GM18907 (cell line): ENCODE results near the gene ST14.
"Not testable (repeated sequence)": the region's sequence is repeated elsewhere in the genome, so short reads cannot be mapped to it uniquely, and the experiment has no call there.

Source experiments
- ATAC-seq: cut with Tn5 transposase; IDR thresholded peaks from one replicate; pipeline ENCODE4 v1.9.1; 2021; ENCODE audit warnings: mild to moderate bottlenecking, moderate library complexity; ENCODE audit not compliant: unreplicated experiment

Gene ST14

DNA sequence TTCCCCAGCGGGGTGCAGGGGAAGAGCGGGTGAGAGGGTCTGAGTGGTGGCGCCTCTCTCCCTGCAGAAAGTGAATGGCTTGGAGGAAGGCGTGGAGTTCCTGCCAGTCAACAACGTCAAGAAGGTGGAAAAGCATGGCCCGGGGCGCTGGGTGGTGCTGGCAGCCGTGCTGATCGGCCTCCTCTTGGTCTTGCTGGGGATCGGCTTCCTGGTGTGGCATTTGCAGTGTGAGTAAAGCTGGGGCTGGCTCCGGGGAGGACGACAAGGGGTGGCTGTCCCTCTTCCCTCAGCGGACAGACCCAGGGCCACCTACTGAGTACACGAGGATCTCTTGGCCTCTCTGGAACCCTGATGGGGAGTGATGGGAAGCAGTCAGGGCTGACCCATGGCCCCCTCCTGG, 28.5 kb downstream of the ST14 start:
- no peak for ATAC-seq

DNA sequence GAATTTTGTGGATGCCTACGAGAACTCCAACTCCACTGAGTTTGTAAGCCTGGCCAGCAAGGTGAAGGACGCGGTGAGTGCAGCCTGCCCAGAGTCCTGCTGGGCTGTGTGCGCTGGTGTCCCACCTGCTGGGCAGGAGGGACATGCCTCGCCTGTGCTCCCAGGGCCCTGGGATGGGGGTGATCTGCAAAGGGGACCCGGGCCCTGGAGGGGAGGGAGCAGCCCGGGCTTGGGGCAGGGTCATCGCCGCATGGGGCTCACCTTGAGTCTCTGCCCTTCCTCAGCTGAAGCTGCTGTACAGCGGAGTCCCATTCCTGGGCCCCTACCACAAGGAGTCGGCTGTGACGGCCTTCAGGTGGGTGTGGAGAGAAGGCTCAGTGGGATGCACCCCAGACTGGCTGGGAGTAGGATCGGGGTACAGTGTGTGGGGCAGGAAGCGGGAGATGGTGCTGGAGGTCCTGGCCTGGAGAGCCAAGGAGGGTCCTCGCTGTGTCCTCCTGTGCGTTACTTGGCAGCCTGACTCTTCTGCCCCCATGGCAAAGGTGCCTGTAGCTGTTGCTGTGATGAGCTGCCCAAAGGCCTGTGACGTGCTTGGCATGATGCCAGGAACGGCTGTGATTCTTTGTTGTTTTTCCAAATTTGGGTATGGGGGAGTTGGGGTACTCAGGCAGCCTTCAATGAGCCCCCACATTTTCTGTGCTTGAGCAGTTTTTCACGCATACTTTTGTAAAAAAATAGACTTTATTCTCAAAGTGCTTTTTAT, 29.2 kb downstream of the ST14 start:
- ATAC-seq: no peak

DNA sequence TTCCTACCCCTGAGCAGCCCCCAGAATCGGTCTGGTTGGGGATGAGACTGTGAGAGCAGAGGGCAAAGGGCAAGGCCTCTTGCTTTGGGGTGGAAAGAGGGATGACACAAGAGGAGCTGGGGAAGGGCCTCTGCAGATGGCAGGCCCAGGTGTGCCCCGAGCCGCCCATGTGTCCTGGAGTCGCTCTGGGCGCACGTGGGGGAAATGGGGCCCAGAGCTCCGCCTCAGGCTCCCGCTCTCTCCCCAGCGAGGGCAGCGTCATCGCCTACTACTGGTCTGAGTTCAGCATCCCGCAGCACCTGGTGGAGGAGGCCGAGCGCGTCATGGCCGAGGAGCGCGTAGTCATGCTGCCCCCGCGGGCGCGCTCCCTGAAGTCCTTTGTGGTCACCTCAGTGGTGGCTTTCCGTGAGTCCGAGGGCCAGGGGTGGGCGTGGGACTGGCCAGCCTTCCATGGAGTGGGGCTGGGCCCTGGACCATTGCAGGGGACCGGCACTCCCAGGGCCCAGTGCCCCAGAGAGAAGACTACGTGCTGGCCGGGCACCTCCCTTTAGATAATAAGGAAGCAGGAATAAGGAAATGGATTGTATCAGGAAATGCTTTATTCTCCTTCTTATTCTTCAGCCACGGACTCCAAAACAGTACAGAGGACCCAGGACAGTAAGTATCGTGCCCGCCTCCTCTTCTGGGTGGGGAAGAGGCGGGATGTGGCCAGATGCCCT, 30.1 kb downstream of the ST14 start:
- ATAC-seq: no peak

DNA sequence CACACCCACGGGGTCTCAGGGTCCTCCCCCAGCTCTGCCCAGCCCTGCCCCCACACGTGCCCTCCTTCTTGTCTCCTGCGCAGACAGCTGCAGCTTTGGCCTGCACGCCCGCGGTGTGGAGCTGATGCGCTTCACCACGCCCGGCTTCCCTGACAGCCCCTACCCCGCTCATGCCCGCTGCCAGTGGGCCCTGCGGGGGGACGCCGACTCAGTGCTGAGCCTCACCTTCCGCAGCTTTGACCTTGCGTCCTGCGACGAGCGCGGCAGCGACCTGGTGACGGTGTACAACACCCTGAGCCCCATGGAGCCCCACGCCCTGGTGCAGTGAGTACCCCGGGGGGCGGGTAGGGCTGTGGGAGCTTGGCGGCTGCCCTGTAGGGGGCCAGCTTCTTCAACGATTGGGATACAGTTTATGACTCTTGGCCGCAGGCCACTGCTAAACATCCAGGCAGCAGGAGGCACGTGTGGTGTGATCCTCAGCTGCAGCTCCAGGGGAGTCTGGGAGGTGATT, 30.8 kb downstream of the ST14 start:
- no peak for ATAC-seq

DNA sequence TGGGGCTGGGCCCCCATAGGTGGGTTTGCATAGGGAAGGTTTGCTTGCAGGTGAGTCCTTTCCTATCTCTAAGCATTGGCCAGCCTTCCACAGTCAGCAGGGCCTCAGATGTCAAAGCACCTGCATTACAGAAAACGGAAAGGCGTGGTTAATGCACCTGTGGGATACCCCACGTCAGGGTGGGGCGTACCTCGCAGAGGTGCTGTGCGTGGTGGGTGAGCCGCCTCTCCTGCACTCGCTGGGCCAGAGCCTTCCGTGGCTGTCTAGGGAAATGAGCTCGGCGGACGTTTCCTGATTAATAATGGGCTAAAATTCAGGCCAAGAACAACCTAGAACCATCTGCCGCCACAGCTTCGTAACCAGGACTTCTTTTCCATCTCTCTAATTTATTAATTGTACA, 32.3 kb downstream of the ST14 start:
- no peak for ATAC-seq

DNA sequence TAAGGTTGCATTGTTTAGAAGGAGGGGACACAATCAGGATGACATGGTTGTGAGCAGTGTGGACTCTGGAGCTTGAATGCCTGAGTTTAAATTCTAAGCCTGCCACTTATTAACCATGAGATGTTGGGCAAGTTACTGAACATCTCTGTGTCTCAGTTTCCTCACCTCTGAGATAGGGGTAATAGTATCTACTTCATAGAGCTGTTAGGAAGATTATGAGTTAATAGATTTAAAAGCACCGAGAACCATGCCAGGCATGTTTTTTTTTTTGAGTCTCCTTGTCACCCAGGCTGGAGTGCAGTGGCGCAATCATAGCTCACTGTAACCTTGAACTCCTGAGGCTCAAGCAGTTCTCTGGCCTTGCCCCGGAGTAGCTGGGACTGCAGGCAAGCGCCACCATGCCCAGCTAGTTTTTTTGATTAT, 33.3 kb downstream of the ST14 start:
- ATAC-seq: no peak

DNA sequence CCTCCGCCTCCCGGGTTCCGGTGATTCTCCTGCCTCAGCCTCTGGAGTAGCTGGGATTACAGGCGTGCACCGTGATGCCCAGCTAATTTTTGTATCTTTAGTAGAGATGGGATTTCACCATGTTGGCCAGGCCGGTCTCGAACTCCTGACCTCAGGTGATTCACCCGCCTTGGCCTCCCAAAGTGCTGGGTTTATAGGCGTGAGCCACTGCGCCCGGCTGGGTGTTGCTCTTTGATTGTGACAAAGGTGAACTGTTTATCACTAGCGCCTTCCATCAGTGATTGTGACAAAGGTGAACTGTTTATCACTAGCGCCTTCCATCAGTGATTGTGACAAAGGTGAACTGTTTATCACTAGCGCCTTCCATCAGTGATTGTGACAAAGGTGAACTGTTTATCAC, 34.0 kb downstream of the ST14 start:
- not testable (repeated sequence) for ATAC-seq

DNA sequence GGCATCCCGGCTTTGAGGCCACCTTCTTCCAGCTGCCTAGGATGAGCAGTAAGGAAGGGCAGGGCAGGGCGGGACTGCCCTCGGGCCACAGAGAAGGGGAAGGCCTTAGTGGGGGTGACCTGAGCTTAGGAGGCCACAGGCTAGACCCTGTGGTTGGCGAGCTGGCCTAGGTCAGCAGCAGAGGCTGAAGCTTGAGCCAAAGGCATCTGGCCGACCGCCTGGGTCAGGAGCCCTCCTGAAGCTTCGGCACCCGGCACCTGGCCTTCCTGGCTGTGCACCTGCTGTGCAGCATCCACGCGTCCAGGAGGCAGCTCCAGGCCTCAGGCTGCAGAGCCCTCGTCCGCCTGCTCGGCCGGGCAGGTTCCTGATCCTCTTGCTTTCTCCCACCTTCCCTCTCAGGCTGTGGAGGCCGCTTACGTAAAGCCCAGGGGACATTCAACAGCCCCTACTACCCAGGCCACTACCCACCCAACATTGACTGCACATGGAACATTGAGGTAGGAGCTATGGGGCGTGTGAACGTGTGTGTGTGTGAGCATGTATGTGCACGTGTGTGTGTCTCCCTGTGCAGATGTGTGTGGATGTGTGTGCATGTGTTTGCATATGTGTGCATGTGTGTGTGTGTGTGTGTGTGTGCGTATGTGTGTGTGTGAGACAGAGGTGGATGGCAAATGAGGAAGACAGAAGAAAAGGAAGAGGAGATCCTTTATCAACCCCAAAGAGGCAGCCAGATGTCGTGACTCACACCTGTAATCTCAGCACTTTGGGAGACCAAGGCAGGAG, 34.9 kb downstream of the ST14 start:
- no peak for ATAC-seq

DNA sequence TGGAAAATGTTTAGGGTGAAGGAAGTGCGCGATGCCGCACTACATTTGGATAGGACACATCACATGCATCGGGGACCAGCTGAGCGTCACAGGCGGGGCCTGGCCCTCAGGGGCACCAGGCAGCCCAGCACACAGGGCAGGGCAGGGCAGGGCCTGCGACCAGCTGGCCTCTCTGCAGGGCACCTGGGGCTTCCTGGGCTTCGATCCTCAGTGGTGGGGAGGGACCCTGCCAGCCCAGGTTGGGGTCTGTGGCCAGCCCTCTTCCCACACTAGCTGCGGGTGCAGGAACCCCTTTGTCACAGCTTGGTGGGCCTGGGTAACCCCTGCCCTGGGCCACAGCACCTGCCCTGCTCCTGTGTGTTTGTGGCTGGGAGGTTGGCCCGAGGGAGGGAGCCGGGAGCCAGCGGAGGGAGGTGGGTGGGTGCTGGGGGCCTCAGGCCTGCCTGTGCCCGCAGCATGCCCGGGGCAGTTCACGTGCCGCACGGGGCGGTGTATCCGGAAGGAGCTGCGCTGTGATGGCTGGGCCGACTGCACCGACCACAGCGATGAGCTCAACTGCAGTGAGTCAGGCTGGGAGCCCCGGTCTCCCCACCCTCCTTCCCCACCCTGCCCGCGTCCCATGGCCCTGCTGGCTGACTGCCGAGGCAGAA, 37.9 kb downstream of the ST14 start:
- ATAC-seq: no peak

DNA sequence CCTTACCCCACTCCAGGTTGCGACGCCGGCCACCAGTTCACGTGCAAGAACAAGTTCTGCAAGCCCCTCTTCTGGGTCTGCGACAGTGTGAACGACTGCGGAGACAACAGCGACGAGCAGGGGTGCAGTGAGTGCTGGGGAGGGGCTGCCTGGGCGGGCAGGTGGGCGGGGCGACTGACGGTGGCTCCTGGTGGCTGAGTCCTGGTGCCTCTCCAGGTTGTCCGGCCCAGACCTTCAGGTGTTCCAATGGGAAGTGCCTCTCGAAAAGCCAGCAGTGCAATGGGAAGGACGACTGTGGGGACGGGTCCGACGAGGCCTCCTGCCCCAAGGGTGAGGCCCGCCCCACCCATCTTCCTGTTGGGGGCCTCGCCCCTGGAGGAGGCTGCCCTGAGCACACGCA, 38.7 kb downstream of the ST14 start:
- ATAC-seq: no peak

DNA sequence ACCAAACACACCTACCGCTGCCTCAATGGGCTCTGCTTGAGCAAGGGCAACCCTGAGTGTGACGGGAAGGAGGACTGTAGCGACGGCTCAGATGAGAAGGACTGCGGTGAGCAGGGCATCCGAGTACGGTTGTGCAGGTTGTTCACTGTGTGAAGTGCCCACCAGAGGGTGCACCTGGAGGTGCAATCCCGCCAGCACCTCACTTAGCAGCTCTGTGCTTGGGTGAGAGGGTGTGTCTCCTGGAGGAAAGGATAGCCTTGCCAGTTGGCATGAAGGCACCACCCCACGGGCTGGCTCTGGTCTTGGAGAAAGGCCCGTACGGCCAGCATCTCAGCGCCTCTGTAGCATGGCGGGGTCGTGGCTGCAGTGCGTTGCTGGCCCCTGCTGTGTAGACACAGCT, 39.4 kb downstream of the ST14 start:
- no peak for ATAC-seq

DNA sequence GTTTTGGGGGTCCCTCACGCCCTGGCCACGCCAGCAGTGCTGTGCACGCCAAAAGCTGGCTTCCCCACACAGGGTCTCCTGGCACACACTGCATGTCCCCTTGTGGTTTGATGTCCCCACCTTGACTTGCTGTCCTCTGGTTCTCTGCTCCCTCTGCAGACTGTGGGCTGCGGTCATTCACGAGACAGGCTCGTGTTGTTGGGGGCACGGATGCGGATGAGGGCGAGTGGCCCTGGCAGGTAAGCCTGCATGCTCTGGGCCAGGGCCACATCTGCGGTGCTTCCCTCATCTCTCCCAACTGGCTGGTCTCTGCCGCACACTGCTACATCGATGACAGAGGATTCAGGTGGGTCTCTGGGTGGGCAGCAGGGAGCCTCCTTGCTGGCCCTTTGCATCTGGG, 40.2 kb downstream of the ST14 start:
- no peak for ATAC-seq

DNA sequence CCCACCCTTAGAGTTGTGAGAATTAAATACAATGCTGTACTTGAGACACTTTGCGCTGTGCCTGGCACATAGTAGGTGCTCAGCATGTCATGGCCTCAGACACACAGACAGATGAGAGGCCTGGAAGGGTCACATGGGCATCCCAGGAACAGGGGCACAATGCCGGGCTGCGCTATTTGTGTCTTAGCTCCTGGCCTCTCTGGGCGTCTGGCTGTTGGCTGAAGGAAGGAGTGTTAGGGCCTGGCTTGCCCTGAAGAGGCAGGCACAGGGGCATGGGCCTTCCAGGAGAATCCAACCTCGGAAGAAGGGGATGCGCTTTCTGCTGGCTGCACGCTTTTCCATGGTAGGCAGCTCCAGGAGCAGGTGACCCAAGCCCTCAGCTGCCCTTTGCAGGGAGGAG, 41.4 kb downstream of the ST14 start:
- no peak for ATAC-seq

DNA sequence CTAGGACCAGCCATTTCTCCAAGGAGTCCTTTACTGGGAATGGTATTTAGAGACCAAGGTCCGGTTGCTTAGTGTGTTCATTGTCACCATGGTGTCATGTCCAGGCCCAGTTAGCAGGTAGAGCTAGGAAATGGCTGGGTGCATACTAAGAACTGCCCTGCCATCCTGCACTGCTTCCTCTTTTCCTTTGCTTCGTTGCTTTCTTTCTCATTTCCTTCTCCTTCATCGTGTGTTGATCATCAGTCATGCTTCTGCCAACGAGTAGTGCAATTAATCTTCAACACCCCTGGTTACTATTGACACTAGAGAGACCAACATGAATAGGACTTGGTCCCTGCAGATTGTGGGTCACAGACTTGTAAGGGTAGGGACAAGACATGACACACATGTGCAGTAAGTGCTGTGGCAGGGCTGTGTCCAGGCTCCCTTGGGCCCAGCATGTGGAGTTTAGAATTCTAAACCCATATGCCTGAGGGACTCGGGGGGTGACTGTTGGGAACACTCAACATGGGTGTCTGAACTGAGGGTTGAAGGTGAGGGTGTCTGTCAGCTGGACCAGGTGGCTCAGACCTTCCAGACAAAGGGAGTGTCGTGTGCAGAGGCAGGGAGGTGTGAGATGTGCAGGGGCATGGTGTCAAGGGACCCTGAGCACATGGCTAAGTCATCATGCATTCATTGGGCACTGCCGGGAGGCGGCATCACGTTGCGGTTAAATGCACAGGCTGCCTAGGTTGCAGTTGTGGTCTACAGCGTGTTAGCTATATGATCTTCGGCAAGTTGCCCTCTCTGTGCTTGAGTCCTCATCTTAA, 42.6 kb downstream of the ST14 start:
- no peak for ATAC-seq

DNA sequence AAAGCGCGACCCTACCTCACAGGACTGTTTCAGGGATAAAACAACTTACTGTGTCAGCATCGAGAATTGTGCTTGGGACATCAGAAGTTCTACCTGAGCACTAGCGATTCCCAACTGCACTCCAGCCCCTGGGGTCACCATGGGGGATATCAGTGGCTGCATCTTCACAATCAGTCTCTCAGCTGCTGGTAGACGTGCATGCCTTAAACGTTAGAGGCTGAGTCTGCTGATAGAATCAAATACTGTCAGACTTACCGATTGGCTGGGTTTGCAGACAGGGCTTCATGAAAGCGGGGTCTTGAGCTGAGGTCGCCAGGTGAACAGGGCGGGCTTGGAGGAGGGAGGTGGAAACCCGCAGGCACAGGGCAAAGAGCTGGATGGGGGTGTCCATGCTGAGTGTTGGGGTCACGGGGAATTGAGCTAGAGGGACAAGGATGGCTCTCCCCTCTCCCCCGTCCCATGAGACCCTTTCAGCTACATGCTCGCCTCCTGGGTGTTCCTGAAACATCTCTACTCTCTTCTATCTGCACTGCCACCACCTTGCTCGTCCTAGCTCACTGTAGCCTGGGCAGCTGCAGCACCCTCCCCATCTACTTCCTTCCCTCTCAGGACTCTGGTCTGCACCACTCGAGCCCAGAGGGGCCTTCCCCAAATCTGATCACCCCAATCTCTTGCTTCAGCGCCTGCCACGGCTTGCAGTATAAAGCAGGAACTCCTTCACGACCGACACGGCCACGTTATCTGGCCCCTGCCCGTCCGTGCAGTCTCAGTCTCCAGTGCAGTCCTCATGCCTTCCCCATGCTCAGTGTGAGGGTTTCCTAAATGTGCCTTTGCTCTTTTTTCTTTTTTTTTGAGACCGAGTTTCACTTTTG, 43.5 kb downstream of the ST14 start:
- ATAC-seq: no peak

DNA sequence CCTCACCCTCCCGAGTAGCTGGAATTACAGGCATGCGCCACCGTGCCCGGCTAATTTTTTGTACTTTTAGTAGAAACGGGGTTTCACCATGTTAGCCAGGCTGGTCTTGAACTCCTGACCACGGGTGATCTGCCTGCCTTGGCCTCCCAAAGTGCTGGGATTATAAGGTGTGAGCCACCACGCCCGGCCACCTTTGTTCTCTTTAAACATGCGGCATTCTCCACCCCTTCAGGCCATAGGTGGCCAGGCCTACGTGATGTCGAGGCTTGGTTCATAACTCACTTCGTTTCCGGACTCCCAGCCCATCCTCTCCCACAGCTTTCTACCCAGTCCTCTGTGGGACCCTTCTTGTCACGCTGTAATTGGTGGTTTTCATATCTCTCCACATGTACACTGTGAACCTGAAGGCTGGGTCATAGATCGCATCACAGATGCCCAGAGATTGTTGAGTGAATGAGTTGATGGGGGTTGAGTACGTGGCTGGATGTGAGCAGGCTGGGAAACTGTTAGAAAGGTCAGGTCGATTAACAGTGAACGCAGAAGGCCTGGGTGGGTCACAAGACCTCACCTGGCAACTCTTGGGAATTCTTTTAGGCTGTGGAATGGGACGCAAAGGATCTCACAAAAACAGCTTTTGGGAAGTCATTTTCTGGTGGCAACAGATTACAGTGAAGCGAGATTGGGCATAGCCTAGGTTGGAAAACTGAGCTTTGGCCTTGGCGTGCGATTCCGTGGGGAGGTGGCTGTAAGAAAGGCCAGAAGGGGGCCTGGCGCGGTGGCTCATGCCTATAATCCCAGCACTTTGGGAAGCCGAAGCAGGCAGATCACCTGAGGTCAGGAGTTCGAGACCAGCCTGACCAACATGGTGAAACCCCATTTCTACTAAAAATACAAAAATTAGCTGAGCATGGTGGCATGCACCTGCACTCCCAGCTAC, 44.5 kb downstream of the ST14 start:
- ATAC-seq: no peak

DNA sequence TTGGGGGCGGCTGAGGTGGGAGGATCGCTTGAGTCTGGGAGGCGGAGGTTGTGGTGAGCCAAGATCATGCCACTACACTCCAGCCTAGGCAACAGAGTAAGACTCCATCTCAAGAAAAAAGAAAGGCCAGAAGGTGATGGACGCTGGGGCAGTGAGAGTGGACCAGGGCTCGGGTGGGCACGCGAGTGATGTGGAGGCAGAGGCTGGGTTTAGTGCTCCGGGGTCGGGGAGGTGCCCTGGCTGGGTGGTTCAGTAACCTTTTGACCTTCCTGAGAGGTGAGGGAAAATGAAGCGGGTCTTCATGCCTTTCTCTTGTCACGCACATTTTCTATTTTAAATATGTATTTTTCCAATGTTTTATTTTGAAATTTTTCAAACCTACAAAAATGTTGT, 45.1 kb downstream of the ST14 start:
- ATAC-seq: no peak

DNA sequence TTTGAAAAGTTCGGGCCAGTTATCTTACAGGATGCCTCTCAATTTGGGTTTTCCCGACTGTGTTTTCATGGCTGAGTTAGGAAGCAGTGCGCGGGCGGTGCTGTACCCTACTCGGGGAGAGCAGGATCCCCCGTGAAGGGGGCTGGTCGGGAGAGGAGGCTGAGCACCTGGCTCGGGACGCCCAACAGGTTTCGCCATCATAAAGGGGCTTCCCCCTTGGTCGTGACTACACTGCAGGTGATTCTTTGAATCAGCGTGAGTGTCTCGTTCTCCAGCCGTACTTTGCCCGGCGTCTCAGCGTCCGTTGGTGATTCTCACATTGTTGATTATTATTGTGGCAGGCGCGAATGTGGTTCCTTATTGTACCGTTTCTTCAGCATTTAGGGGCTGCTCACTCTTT, 46.6 kb downstream of the ST14 start:
- no peak for ATAC-seq
